Mesendoderm (in vitro differentiated cells): ENCODE data around the gene ECEL1.

ENCODE experiments used
- DNase-seq: peaks from one replicate; pipeline ENCODE4 v3.0.0; 2013
- H2AK5ac ChIP-seq: 2 replicates; pipeline ENCODE4 v1.6.1; 2013; ENCODE audit warnings: low read length, inconsistent platforms
- H2BK120ac ChIP-seq: 2 replicates; pipeline ENCODE4 v1.6.1; 2013; ENCODE audit warnings: low read depth, mild to moderate bottlenecking, low read length, moderate library complexity, mixed read lengths
- H2BK15ac ChIP-seq: replicated peaks from 2 replicates; pipeline ENCODE4 v1.6.1; 2013; ENCODE audit warnings: low read depth, mild to moderate bottlenecking, moderate library complexity
- H2BK5ac ChIP-seq: 2 replicates; pipeline ENCODE4 v1.6.1; 2013; ENCODE audit warnings: low read length, inconsistent platforms
- H3K18ac ChIP-seq: 2 replicates; pipeline ENCODE4 v1.6.1; 2013; ENCODE audit warnings: mild to moderate bottlenecking, low read length, mixed read lengths
- H3K23ac ChIP-seq: one replicate; pipeline ENCODE4 v1.6.1; 2013; ENCODE audit warnings: low read length
- H3K27ac ChIP-seq: 2 replicates; pipeline ENCODE4 v1.5.1; 2013; ENCODE audit warnings: low read depth, mild to moderate bottlenecking, inconsistent platforms, low read length, moderate library complexity
- H3K27me3 ChIP-seq: 2 replicates; pipeline ENCODE4 v1.6.1; 2013; ENCODE audit warnings: low read length, control low read depth, mild to moderate bottlenecking, inconsistent platforms; ENCODE audit not compliant: insufficient read depth, poor library complexity
- H3K36me3 ChIP-seq: 2 replicates; pipeline ENCODE4 v1.6.1; 2013; ENCODE audit warnings: low read length, inconsistent platforms; ENCODE audit not compliant: control insufficient read depth, insufficient read depth
- H3K4ac ChIP-seq: one replicate; pipeline ENCODE4 v1.6.1; 2013; ENCODE audit warnings: low read depth, mild to moderate bottlenecking, low read length, moderate library complexity
- H3K4me1 ChIP-seq: 2 replicates; pipeline ENCODE4 v1.6.1; 2013; ENCODE audit warnings: low read depth, low read length, inconsistent platforms; ENCODE audit not compliant: control insufficient read depth
- H3K4me2 ChIP-seq: 2 replicates; pipeline ENCODE4 v1.6.1; 2013; ENCODE audit warnings: low read length
- H3K4me3 ChIP-seq: 2 replicates; pipeline ENCODE4 v1.5.1; 2013; ENCODE audit warnings: mild to moderate bottlenecking, low read length
- H3K56ac ChIP-seq: one replicate; pipeline ENCODE4 v1.6.1; 2013; ENCODE audit warnings: low read length
- H3K79me1 ChIP-seq: 2 replicates; pipeline ENCODE4 v1.6.1; 2013; ENCODE audit warnings: low read length, inconsistent platforms
- H3K79me2 ChIP-seq: 2 replicates; pipeline ENCODE4 v1.6.1; 2013; ENCODE audit warnings: mild to moderate bottlenecking, low read length; ENCODE audit not compliant: control insufficient read depth, insufficient read depth
- H3K9ac ChIP-seq: 2 replicates; pipeline ENCODE4 v1.6.1; 2013; ENCODE audit warnings: low read length, inconsistent platforms
- H4K5ac ChIP-seq: one replicate; pipeline ENCODE4 v1.6.1; 2013; ENCODE audit warnings: low read length
- H4K8ac ChIP-seq: one replicate; pipeline ENCODE4 v1.6.1; 2013; ENCODE audit warnings: low read depth, mild to moderate bottlenecking, control low read depth, low read length, moderate library complexity
- WGBS: extraction: QIAGEN DNeasy Blood & Tissue Kit; methylation state at CpG from one replicate; pipeline ENCODE4 v1.1.7; 2013; ENCODE audit warnings: low lambda C conversion rate, missing lambda C conversion rate; ENCODE audit not compliant: insufficient coverage; ENCODE audit errors: extremely low coverage; 5-methylcytosine and 5-hydroxymethylcytosine counted together

ECEL1 gene

DNA sequence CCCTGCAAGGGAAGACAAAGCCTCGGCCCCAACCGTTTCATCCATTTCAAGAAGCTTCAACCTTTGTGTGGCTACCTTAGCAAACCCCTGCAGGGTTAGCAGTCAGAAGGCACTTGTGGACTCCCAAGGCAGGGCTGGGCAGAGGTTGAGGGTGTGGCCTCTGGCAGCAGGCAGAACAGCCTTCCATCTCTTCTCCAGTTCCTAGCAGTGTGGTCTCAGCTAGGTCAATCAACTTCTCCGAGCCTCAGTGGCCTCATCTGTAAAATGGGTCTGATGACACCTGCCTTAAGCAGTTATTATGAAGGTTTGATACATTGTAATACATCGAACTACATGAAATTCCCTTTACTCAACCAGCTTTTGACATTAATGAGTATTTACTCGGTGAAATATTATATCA, 25.7 kb upstream of the ECEL1 start:
- Histone ChIP-seq H3K79me1 (no peaks in the 10 kb centered on the region), H3K23ac (no peak overlapping the region), H2BK5ac (no peak overlapping the region), H4K8ac (no peak overlapping the region), H3K4me1 (no peaks in the 10 kb centered on the region), H3K18ac (no peak overlapping the region), H2BK15ac (no peak overlapping the region), H3K4me2 (no peak overlapping the region), H2BK120ac (no peak overlapping the region), H3K4me3 (no peak overlapping the region), H3K56ac (no peak overlapping the region), H3K27me3 (no peaks in the 10 kb centered on the region), H3K79me2 (no peaks in the 10 kb centered on the region), H4K5ac (no peak overlapping the region), H3K9ac (no peak overlapping the region), H3K27ac (no peak overlapping the region), H3K36me3 (no peaks in the 10 kb centered on the region), H2AK5ac (no peak overlapping the region), H3K4ac (no peak overlapping the region)
- DNase-seq: no peak
- whole genome bisulfite sequencing: no CpG with 5 or more reads among the region's 5 CpGs

DNA sequence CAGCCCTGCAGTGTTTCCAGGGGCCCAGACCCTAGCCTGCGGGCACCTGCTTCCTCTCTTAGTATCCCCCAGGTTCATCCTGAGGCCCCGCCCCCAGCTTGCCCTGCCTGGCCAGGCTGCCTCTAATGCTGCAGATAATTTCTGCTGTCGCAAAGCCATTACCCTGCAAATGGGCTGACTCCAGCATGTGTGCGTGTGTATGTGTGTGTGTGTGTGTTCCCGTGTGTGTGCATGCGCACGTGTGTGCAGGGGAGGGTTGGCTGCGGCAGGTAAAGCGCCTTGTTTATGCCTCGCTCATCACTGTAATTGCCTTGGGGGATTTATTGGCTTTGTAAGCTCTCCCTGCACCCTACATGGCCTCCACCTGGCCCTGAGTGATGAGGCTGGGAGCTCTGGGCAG, 25.0 kb upstream of the ECEL1 start:
- no peak overlapping the region for H3K4me2 ChIP-seq

DNA sequence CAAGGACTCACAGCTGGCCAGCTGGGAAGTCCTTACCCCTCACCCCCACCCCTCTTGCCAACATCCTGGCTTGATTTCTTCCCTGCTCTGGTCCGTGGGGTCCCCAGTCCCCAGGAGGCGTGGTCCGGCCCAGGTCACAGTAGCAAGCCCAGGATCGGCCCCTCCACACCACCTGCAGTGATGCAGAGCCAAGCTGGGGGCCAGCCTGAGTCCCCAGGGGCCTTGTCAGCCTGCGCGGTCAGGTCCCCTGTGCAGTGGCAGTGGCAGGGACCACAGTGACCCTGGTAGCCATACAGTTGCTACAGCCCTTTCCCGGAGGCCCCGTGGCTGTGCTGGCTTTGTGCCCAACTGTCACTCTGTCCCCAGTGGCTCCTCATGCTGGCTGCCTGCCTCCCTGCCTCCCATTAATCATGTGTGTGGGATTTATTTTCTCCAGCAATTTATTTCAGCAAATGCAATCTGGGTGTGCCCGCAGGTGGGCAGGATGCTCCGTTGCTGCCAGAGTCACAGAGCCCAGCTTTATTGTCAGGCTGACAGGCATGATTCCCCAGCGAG, 23.8 kb upstream of the ECEL1 start:
- Histone ChIP-seq H4K5ac (no peak overlapping the region), H3K79me2 (no peaks in the 10 kb centered on the region), H3K79me1 (no peaks in the 10 kb centered on the region), H2BK5ac (no peak overlapping the region), H2BK120ac (no peak overlapping the region), H3K23ac (no peak overlapping the region), H3K4me2 (no peak overlapping the region), H2AK5ac (no peak overlapping the region), H4K8ac (no peak overlapping the region), H2BK15ac (no peak overlapping the region), H3K56ac (no peak overlapping the region), H3K9ac (no peak overlapping the region), H3K4ac (no peak overlapping the region), H3K27me3 (no peaks in the 10 kb centered on the region), H3K27ac (no peak overlapping the region), H3K4me1 (no peaks in the 10 kb centered on the region), H3K18ac (no peak overlapping the region), H3K4me3 (no peak overlapping the region), H3K36me3 (no peaks in the 10 kb centered on the region)
- DNase-seq: no peak
- no CpG with 5 or more reads among the region's 11 CpGs for WGBS

More for the DNA sequence above, 25.0 kb upstream of the ECEL1 start:
- Histone ChIP-seq H2BK5ac (no peak overlapping the region), H3K56ac (no peak overlapping the region), H2BK120ac (no peak overlapping the region), H3K18ac (no peak overlapping the region), H2BK15ac (no peak overlapping the region), H3K27ac (no peak overlapping the region), H3K79me2 (no peaks in the 10 kb centered on the region), H3K36me3 (no peaks in the 10 kb centered on the region), H3K4me3 (no peak overlapping the region), H4K8ac (no peak overlapping the region), H4K5ac (no peak overlapping the region), H2AK5ac (no peak overlapping the region), H3K4me1 (no peaks in the 10 kb centered on the region), H3K4ac (no peak overlapping the region), H3K23ac (no peak overlapping the region), H3K79me1 (no peaks in the 10 kb centered on the region), H3K9ac (no peak overlapping the region), H3K27me3 (no peaks in the 10 kb centered on the region)
- WGBS: no CpG with 5 or more reads among the region's 10 CpGs
- no peak for DNase-seq

DNA sequence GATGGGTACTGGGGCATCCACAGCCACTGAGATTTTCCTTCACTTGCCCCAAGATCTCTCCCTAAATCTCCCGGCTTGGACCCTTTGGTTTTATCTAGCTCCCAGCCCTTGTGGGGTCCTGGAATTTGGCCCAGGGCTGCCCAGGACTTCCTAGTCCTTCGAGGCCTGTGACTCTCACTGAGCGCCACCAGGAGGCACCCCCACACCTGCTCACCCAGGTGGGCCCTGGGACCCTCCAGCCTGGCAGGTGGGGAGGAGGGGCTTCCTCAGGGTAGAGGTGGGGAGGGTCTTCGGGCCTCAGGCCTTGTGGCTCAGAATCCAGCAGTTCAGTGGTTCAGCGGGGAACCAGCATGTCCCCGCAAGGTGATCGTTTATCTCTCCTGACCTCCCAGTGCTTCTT, 20.6 kb upstream of the ECEL1 start:
- no peak overlapping the region for H4K5ac ChIP-seq
- H3K4me3 ChIP-seq: no peak overlapping the region
- no peak overlapping the region for H3K56ac ChIP-seq
- no peak overlapping the region for H3K9ac ChIP-seq
- no peak overlapping the region for H3K4me2 ChIP-seq
- H3K79me2 ChIP-seq: no peaks in the 10 kb centered on the region
- no peak overlapping the region for H4K8ac ChIP-seq
- H3K18ac ChIP-seq: no peak overlapping the region
- H3K4ac ChIP-seq: no peak overlapping the region
- H2BK120ac ChIP-seq: no peak overlapping the region
- no CpG with 5 or more reads among the region's 7 CpGs for WGBS
- H2BK15ac ChIP-seq: no peak overlapping the region
- peaks cover 10% of the 10 kb centered on the region for H3K27me3 ChIP-seq
- DNase-seq: no peak
- no peak overlapping the region for H2BK5ac ChIP-seq
- no peaks in the 10 kb centered on the region for H3K36me3 ChIP-seq
- no peaks in the 10 kb centered on the region for H3K79me1 ChIP-seq
- no peak overlapping the region for H3K23ac ChIP-seq
- no peak overlapping the region for H3K27ac ChIP-seq
- no peaks in the 10 kb centered on the region for H3K4me1 ChIP-seq
- no peak overlapping the region for H2AK5ac ChIP-seq

DNA sequence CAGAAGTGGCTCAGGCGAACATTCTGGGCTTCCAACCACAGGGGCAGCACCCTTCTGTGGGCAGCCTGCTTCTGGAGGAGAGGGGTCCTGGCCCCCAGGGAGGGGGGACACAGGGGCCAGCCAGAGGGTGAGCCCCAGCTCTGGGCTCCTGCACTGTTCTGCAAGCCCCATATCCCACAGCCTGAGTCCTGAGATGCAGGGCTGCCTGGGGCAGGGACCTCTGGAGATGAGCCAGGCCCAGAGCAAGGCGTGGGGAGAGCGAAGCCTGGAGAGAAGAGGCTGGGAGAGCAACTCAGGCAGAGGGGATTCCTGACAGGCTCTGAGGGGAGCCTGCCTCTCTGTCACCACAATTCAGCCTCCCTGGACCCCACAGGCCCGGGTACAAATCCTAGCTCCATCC, 19.1 kb upstream of the ECEL1 start:
- H2BK5ac ChIP-seq: no peak overlapping the region
- no peaks in the 10 kb centered on the region for H3K36me3 ChIP-seq
- no peak overlapping the region for H2AK5ac ChIP-seq
- H3K79me2 ChIP-seq: no peaks in the 10 kb centered on the region
- H3K4me1 ChIP-seq: peaks cover 2% of the 10 kb centered on the region
- no peak overlapping the region for H4K5ac ChIP-seq
- H3K27me3 ChIP-seq: peaks cover 10% of the 10 kb centered on the region
- no peak for DNase-seq
- no peak overlapping the region for H3K4me3 ChIP-seq
- no peak overlapping the region for H3K9ac ChIP-seq
- H3K56ac ChIP-seq: no peak overlapping the region
- no peak overlapping the region for H3K4me2 ChIP-seq
- H3K27ac ChIP-seq: no peak overlapping the region
- no peak overlapping the region for H2BK15ac ChIP-seq
- no peak overlapping the region for H3K23ac ChIP-seq
- WGBS: no CpG with 5 or more reads among the region's 4 CpGs
- no peaks in the 10 kb centered on the region for H3K79me1 ChIP-seq
- H4K8ac ChIP-seq: no peak overlapping the region
- H3K4ac ChIP-seq: no peak overlapping the region
- no peak overlapping the region for H3K18ac ChIP-seq
- no peak overlapping the region for H2BK120ac ChIP-seq

DNA sequence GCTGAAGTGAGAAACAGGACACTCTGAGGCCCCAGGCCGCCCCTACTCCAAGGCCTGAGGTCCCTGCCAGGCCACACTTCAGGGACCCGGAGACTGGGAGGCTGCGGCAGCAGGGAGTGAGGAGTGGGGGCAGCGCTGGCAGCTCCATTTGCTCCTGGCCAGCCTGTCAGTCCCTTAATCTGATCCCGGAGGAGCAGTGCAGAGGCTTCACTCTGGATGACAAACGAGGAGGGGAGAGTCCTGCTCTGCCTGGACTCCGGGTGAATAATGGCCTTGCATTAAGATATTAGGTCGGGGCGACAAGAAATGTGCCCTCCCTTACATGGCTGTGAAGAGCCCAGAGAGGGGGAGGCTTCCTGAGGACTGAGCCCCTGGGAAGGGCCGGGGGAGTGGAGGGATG, 18.2 kb upstream of the ECEL1 start:
- no peak overlapping the region for H3K27ac ChIP-seq
- no peaks in the 10 kb centered on the region for H3K79me2 ChIP-seq
- no peak overlapping the region for H3K4me3 ChIP-seq
- no peak overlapping the region for H3K4me2 ChIP-seq
- peaks cover 10% of the 10 kb centered on the region for H3K27me3 ChIP-seq
- H3K56ac ChIP-seq: no peak overlapping the region
- no peak overlapping the region for H4K8ac ChIP-seq
- no peak overlapping the region for H3K4ac ChIP-seq
- no peak overlapping the region for H2BK15ac ChIP-seq
- no peak overlapping the region for H2BK120ac ChIP-seq
- H3K79me1 ChIP-seq: no peaks in the 10 kb centered on the region
- H3K4me1 ChIP-seq: peaks cover 2% of the 10 kb centered on the region
- H2AK5ac ChIP-seq: no peak overlapping the region
- H3K36me3 ChIP-seq: no peaks in the 10 kb centered on the region
- H4K5ac ChIP-seq: no peak overlapping the region
- no CpG with 5 or more reads among the region's 10 CpGs for WGBS
- H3K23ac ChIP-seq: no peak overlapping the region
- DNase-seq: peak; percentile 14
- H3K18ac ChIP-seq: no peak overlapping the region
- H2BK5ac ChIP-seq: no peak overlapping the region
- no peak overlapping the region for H3K9ac ChIP-seq
